Calu3 (cell line): ENCODE measurements around the gene ENPP1. TPM values are rescaled to one million over a fixed set of nuclear protein-coding genes. Genes with fewer than 3 reads are reported as not detected.

Experiments
- BruUV-seq: library from RNA; stranded (reverse); fragments of 400-500 nt; replicated peaks from 2 replicates; lab custom pipeline; 2021; lab: Mats Ljungman, UMichigan
- CTCF ChIA-PET: fragments of 300-600 bp; sonication (Branson Sonifier 250); formaldehyde crosslinking; loops from one replicate; lab custom pipeline; 2022; ENCODE audit warnings: antibody characterized with exemption; lab: Charles Lee
- DNase-seq: peaks from one replicate; pipeline ENCODE4 v3.0.0; 2022
- H3K27ac Mint-ChIP-seq: one replicate; pipeline ENCODE4 v1.8.0; 2022; ENCODE audit warnings: mixed read lengths; ENCODE audit not compliant: unreplicated experiment
- H3K27me3 Mint-ChIP-seq: one replicate; pipeline ENCODE4 v1.8.0; 2022; ENCODE audit warnings: mixed read lengths; ENCODE audit not compliant: unreplicated experiment
- H3K36me3 Mint-ChIP-seq: one replicate; pipeline ENCODE4 v1.8.0; 2022; ENCODE audit warnings: mild to moderate bottlenecking, moderate library complexity, mixed read lengths; ENCODE audit not compliant: insufficient read depth, unreplicated experiment
- H3K4me1 Mint-ChIP-seq: one replicate; pipeline ENCODE4 v1.8.0; 2022; ENCODE audit warnings: mild to moderate bottlenecking, low read depth, mixed read lengths; ENCODE audit not compliant: unreplicated experiment
- H3K4me3 Mint-ChIP-seq: one replicate; pipeline ENCODE4 v1.8.0; 2022; ENCODE audit warnings: mild to moderate bottlenecking, low read depth, moderate library complexity, mixed read lengths; ENCODE audit not compliant: unreplicated experiment
- H3K9me3 Mint-ChIP-seq: one replicate; pipeline ENCODE4 v1.8.0; 2022; ENCODE audit warnings: low read depth, mixed read lengths; ENCODE audit not compliant: unreplicated experiment
- intact Hi-C: fragments of 100-400 bp; cut with micrococcal nuclease; formaldehyde crosslinking; loops from one replicate; pipeline ENCODE4 v1.10.0; 2022; ENCODE audit not compliant: unreplicated experiment
- total RNA-seq: library from RNA; stranded (reverse); gene quantifications from 2 replicates; pipeline ENCODE4 v1.2.3, GENCODE V29; 2022
- TF ChIP-seq, protein P1 (sequence below): fragments of 200-600 bp; IDR thresholded peaks from one replicate; pipeline ENCODE4 v1.8.0; 2022; ENCODE audit warnings: antibody characterized with exemption; ENCODE audit not compliant: unreplicated experiment

ENPP1 gene
- total RNA-seq, 1 experiment from 2014 or later: 7.7 TPM

- no peaks in the 10 kb centered on the region for H3K9me3 Mint-ChIP-seq
- intact Hi-C loops: loop anchor here (10.0 kb wide), 2 partner anchors 94 to 476 kb away; no protein-coding TSS in a partner anchor
- H3K4me1 Mint-ChIP-seq: no peaks in the 10 kb centered on the region
- H3K27me3 Mint-ChIP-seq: peaks cover 16% of the 10 kb centered on the region
- no peaks in the 10 kb centered on the region for H3K36me3 Mint-ChIP-seq
- no peak overlapping the region for H3K27ac Mint-ChIP-seq
- BruUV-seq: no TSS peak
- TF ChIP-seq, protein P1, sequence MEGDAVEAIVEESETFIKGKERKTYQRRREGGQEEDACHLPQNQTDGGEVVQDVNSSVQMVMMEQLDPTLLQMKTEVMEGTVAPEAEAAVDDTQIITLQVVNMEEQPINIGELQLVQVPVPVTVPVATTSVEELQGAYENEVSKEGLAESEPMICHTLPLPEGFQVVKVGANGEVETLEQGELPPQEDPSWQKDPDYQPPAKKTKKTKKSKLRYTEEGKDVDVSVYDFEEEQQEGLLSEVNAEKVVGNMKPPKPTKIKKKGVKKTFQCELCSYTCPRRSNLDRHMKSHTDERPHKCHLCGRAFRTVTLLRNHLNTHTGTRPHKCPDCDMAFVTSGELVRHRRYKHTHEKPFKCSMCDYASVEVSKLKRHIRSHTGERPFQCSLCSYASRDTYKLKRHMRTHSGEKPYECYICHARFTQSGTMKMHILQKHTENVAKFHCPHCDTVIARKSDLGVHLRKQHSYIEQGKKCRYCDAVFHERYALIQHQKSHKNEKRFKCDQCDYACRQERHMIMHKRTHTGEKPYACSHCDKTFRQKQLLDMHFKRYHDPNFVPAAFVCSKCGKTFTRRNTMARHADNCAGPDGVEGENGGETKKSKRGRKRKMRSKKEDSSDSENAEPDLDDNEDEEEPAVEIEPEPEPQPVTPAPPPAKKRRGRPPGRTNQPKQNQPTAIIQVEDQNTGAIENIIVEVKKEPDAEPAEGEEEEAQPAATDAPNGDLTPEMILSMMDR: no peak
- no peak overlapping the region for H3K4me3 Mint-ChIP-seq
- DNase-seq: no peak
- CTCF ChIA-PET: no interaction called here
Observed at GRCh38 chr6:131789219-131789618, 18.6 kb upstream of the ENPP1 start.

DNA sequence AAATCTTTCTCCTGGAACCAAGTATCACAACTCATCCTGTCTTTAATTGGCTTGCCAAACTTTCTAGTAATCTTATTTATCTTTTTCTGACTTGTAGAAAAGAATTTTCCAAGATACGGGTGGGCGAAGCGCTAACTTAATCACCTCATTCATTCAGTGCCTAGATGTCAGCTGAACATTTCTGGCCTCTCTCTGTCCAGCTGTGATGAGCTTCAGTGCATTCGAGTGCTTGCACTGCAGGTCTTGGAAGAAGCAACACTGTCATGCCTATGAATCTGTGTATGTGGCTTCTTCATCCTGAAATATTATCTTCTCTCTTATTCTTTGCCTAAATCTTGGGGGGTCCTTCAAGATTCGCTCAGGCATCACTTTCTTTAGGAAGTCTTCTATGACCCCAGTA, 16.3 kb upstream of the ENPP1 start:
- TF ChIP-seq, protein P1: no peak
- intact Hi-C loops: no loop called here

GRCh38 chr6:131792091-131792496, 15.7 kb upstream of the ENPP1 start:
- no peaks in the 10 kb centered on the region for H3K27me3 Mint-ChIP-seq
- H3K27ac Mint-ChIP-seq: no peak overlapping the region
- no peak for DNase-seq
- H3K9me3 Mint-ChIP-seq: no peaks in the 10 kb centered on the region
- no peak overlapping the region for H3K4me3 Mint-ChIP-seq
- no peaks in the 10 kb centered on the region for H3K4me1 Mint-ChIP-seq
- CTCF ChIA-PET: interaction anchor here (0.9 kb wide), 1 partner anchor 9 kb away, joined by 3 read pairs; no protein-coding TSS in a partner anchor
- no TSS peak for BruUV-seq
- H3K36me3 Mint-ChIP-seq: no peaks in the 10 kb centered on the region
- TF ChIP-seq, protein P1: no peak
- intact Hi-C loops: no loop called here

More for the DNA sequence above, 16.3 kb upstream of the ENPP1 start:
- CTCF ChIA-PET: interaction anchor here (0.9 kb wide), 1 partner anchor 9 kb away, joined by 3 read pairs; no protein-coding TSS in a partner anchor
- H3K36me3 Mint-ChIP-seq: no peaks in the 10 kb centered on the region
- H3K4me3 Mint-ChIP-seq: no peak overlapping the region
- no peaks in the 10 kb centered on the region for H3K4me1 Mint-ChIP-seq
- no peak for DNase-seq
- no peaks in the 10 kb centered on the region for H3K27me3 Mint-ChIP-seq
- no peak overlapping the region for H3K27ac Mint-ChIP-seq
- no TSS peak for BruUV-seq
- H3K9me3 Mint-ChIP-seq: no peaks in the 10 kb centered on the region

GRCh38 chr6:131795366-131795765, 12.5 kb upstream of the ENPP1 start:
- BruUV-seq: no TSS peak

More at GRCh38 chr6:131795366-131795765, 12.5 kb upstream of the ENPP1 start:
- Mint-ChIP-seq H3K36me3 (no peaks in the 10 kb centered on the region), H3K4me1 (no peaks in the 10 kb centered on the region), H3K27ac (no peak overlapping the region), H3K4me3 (no peak overlapping the region), H3K9me3 (no peaks in the 10 kb centered on the region), H3K27me3 (no peaks in the 10 kb centered on the region)
- intact Hi-C loops: no loop called here
- DNase-seq: no peak
- CTCF ChIA-PET: no interaction called here
- TF ChIP-seq, protein P1: no peak
